ENCODE measurements around the gene YWHAE.
"Not testable (repeated sequence)": the region's sequence is repeated elsewhere in the genome, so short reads cannot be mapped to it uniquely, and the experiment has no call there.

YWHAE gene

GRCh38 chr17:1412185-1413110, 12.4 kb upstream of the YWHAE start:
- no peak for DNase-seq (ENCODE audit: low read depth in 2 of 2)

GRCh38 chr17:1402262-1402586, 2.2 kb upstream of the YWHAE start:
- no peak for DNase-seq (ENCODE audit: low read depth in 2 of 2)

GRCh38 chr17:1398931-1399678, 917 bp downstream of the YWHAE start:
- DNase-seq (ENCODE audit: low read depth in 2 of 2) = peak in 1 of 2 donors; percentile 11

- DNase-seq (ENCODE audit: low read depth in 2 of 2) = no peak
These were observed 2.0 kb downstream of the YWHAE start for GRCh38 chr17:1398028-1398427.

GRCh38 chr17:1395876-1396665, 4.0 kb downstream of the YWHAE start:
- DNase-seq (ENCODE audit: low read depth in 2 of 2) = not testable (repeated sequence)

GRCh38 chr17:1391577-1391976, 8.4 kb downstream of the YWHAE start:
- no peak for DNase-seq (ENCODE audit: low read depth in 2 of 2)

- DNase-seq (ENCODE audit: low read depth in 2 of 2) = no peak
These were observed 9.3 kb downstream of the YWHAE start for GRCh38 chr17:1390432-1391367.

- not testable (repeated sequence) for DNase-seq (ENCODE audit: low read depth in 2 of 2)
These were observed 12.4 kb downstream of the YWHAE start for GRCh38 chr17:1387490-1388227.

- not testable (repeated sequence) for DNase-seq (ENCODE audit: low read depth in 2 of 2)
These were observed 13.3 kb downstream of the YWHAE start for GRCh38 chr17:1386675-1387190.

GRCh38 chr17:1386265-1386664, 13.8 kb downstream of the YWHAE start:
- no peak for DNase-seq (ENCODE audit: low read depth in 2 of 2)

GRCh38 chr17:1385861-1386260, 14.2 kb downstream of the YWHAE start:
- DNase-seq (ENCODE audit: low read depth in 2 of 2) = no peak

GRCh38 chr17:1384905-1385435, 15.1 kb downstream of the YWHAE start:
- no peak for DNase-seq (ENCODE audit: low read depth in 2 of 2)

GRCh38 chr17:1379930-1380313, 20.1 kb downstream of the YWHAE start:
- DNase-seq (ENCODE audit: low read depth in 2 of 2) = no peak

GRCh38 chr17:1379208-1379929, 20.7 kb downstream of the YWHAE start:
- DNase-seq (ENCODE audit: low read depth in 2 of 2) = no peak

- not testable (repeated sequence) for DNase-seq (ENCODE audit: low read depth in 2 of 2)
These were observed 21.6 kb downstream of the YWHAE start for GRCh38 chr17:1378476-1378860.

- no peak for DNase-seq (ENCODE audit: low read depth in 2 of 2)
These were observed 22.7 kb downstream of the YWHAE start for GRCh38 chr17:1377334-1377733.

GRCh38 chr17:1376061-1376460, 24.0 kb downstream of the YWHAE start:
- DNase-seq (ENCODE audit: low read depth in 2 of 2) = no peak

- no peak for DNase-seq (ENCODE audit: low read depth in 2 of 2)
These were observed 24.4 kb downstream of the YWHAE start for GRCh38 chr17:1375615-1376014.
